Measurements from ENCODE around the gene FGFR3. TPM values are rescaled to one million over a fixed set of nuclear protein-coding genes. Genes with fewer than 3 reads are reported as not detected.

The FGFR3 gene
- total RNA-seq, 1 experiment from 2014 or later = 0.46 TPM

- no peak for DNase-seq (ENCODE audit: low read depth)
Observed at GRCh38 chr4:1787411-1788077, 5.5 kb upstream of the FGFR3 start.

GRCh38 chr4:1788254-1788973, 4.7 kb upstream of the FGFR3 start:
- DNase-seq (ENCODE audit: low read depth) = no peak

GRCh38 chr4:1789552-1789951, 3.5 kb upstream of the FGFR3 start:
- DNase-seq (ENCODE audit: low read depth) = no peak

GRCh38 chr4:1790005-1790404, 3.1 kb upstream of the FGFR3 start:
- no peak for DNase-seq (ENCODE audit: low read depth)

GRCh38 chr4:1792158-1792831, 798 bp upstream of the FGFR3 start:
- DNase-seq (ENCODE audit: low read depth) = no peak

- DNase-seq (ENCODE audit: low read depth) = peak; percentile 58
Observed at GRCh38 chr4:1793496-1793840, 375 bp downstream of the FGFR3 start.

GRCh38 chr4:1793940-1794808, 1.1 kb downstream of the FGFR3 start:
- DNase-seq (ENCODE audit: low read depth) = peak; percentile 50

GRCh38 chr4:1794809-1795298, 1.8 kb downstream of the FGFR3 start:
- no peak for DNase-seq (ENCODE audit: low read depth)

- DNase-seq (ENCODE audit: low read depth) = no peak
Observed at GRCh38 chr4:1795299-1796195, 2.5 kb downstream of the FGFR3 start.

- DNase-seq (ENCODE audit: low read depth) = no peak
Observed at GRCh38 chr4:1796486-1797204, 3.6 kb downstream of the FGFR3 start.

- no peak for DNase-seq (ENCODE audit: low read depth)
Observed at GRCh38 chr4:1797298-1797860, 4.3 kb downstream of the FGFR3 start.

GRCh38 chr4:1797861-1798579, 4.9 kb downstream of the FGFR3 start:
- DNase-seq (ENCODE audit: low read depth) = no peak

- DNase-seq (ENCODE audit: low read depth) = no peak
Observed at GRCh38 chr4:1798580-1799386, 5.7 kb downstream of the FGFR3 start.

- DNase-seq (ENCODE audit: low read depth) = no peak
Observed at GRCh38 chr4:1799387-1800375, 6.6 kb downstream of the FGFR3 start.

- no peak for DNase-seq (ENCODE audit: low read depth)
Observed at GRCh38 chr4:1800805-1801204, 7.7 kb downstream of the FGFR3 start.

GRCh38 chr4:1801286-1801958, 8.3 kb downstream of the FGFR3 start:
- DNase-seq (ENCODE audit: low read depth) = no peak

All from Daoy (cell line).